GM12892 (cell line): ENCODE results near the gene IQCE.

ENCODE experiments used
- POLR2A ChIP-seq: IDR thresholded peaks from 2 replicates; pipeline ENCODE4 v1.6.1; 2011; ENCODE audit warnings: low read depth, low read length, control low read depth
- POLR2AphosphoS5 ChIP-seq: IDR thresholded peaks from 2 replicates; pipeline ENCODE4 v1.6.1; 2011; ENCODE audit warnings: low read depth, low read length, control low read depth

- TF ChIP-seq POLR2A (no peak), POLR2AphosphoS5 (no peak)
Measured at GRCh38 chr7:2520131-2520760, 38.5 kb upstream of the IQCE start.
